ENCODE data around the gene NYNRIN.

GRCh38 chr14:24395609-24396582 is 2.9 kb upstream of the NYNRIN start:
- TF ChIP-seq EZH2 (IDR thresholded peaks at IDR 0.05; ENCODE audit: low read depth, unreplicated experiment) (no peak), CTCF (conservative IDR thresholded peaks at IDR 0.05; ENCODE audit: low read depth in 2 of 2) (no peak), JUNB (IDR thresholded peaks at IDR 0.05; ENCODE audit: unreplicated experiment) (no peak), POLR2AphosphoS5 (IDR thresholded peaks at IDR 0.05; ENCODE audit: low read depth) (no peak)

Measured in GM23338 (cell line).